Suprapubic skin (tissue), 4 donors: Measurements from ENCODE around the gene CYB5D1.
A peak's percentile ranks its signal among the peaks of the same experiment; 100 is the strongest.

ENCODE experiments used
- CTCF ChIP-seq, 2 donors: fragments of 200-600 bp in 1 of 2; fragments of 450-650 bp in 1 of 2; sonication (generic) in 1 of 2; IDR thresholded peaks; one replicate each; pipeline ENCODE4 v1.5.1; 2016 to 2019; ENCODE audit warnings: antibody characterized with exemption in 2 of 2, mild to moderate bottlenecking in 1 of 2, moderate library complexity in 1 of 2
- EP300 ChIP-seq: sonication (generic); formaldehyde crosslinking; IDR thresholded peaks from one replicate; pipeline ENCODE4 v1.6.1; 2017; ENCODE audit warnings: antibody characterized with exemption
- POLR2AphosphoS5 ChIP-seq, 3 donors: sonication (generic); formaldehyde crosslinking; IDR thresholded peaks; one replicate each; pipeline ENCODE4 v1.6.1; 2017; ENCODE audit warnings: antibody characterized with exemption in 3 of 3

DNA sequence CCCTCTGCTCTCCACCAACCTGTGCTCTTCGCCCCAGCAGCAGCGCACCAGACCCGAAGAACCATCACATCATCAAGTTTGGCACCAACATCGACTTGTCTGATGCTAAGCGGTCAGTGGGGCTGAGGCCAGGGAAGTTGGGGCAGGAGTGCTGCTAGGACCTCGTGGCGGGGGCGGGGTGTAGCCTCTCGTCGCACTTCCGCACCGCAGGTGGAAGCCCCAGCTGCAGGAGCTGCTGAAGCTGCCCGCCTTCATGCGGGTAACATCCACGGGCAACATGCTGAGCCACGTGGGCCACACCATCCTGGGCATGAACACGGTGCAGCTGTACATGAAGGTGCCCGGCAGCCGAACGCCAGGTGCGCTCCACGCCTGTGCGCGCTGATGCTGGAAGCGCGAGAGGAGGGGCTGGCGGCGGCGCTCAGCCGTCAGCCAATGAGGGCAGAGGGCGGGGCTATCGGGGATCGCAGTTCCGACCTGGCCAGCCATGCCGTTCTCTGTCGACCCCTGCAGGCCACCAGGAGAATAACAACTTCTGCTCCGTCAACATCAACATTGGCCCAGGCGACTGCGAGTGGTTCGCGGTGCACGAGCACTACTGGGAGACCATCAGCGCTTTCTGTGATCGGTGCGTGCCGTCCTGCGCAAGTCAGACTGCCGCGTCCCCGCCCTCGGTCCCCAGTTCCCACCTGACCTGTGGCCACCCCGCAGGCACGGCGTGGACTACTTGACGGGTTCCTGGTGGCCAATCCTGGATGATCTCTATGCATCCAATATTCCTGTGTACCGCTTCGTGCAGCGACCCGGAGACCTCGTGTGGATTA is 6.2 kb upstream of the CYB5D1 start:
- TF ChIP-seq CTCF (IDR thresholded peaks at IDR 0.05): peak; percentile 97 to 98
- TF ChIP-seq EP300: no peak
- peak; percentile 5 to 80 (median 25) for TF ChIP-seq POLR2AphosphoS5 (IDR thresholded peaks at IDR 0.05)
